Fibroblast of mammary gland (primary cell): ENCODE data around the gene B3GNT5.

Experiments used
- DNase-seq: peaks from one replicate; pipeline ENCODE4 v3.0.0-alpha.2; 2010; ENCODE audit warnings: low read depth
- H3K4me3 ChIP-seq: 2 replicates; pipeline ENCODE4 v1.5.1; 2011; ENCODE audit warnings: low read depth, mild to moderate bottlenecking, low read length, moderate library complexity; ENCODE audit not compliant: control insufficient read depth
- TF ChIP-seq, protein P1 (sequence below): conservative IDR thresholded peaks from 2 replicates; pipeline ENCODE4 v1.5.1; 2011; ENCODE audit warnings: low read depth, low read length, inconsistent platforms; ENCODE audit not compliant: control insufficient read depth, insufficient read depth

The B3GNT5 gene

DNA sequence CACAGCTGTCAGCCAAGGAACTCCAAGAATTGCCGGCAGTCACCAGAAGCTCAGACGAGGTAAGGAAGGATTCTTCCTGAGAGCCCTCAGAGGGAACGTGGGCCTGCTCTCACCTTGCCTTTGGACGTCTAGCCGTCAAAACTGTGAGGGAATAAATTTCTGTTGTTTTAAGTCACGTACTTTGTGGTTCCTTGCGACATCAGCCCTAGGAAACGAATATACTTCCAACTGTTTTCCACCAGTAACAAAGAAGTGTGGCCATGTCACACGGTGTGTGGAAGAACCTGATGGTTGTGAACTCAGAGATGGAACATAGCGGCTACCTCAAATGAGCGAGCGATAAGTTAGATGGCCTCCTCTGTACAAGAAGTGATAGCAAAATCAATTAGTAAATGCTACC is 41.0 kb upstream of the B3GNT5 start:
- no peak overlapping the region for H3K4me3 ChIP-seq
- TF ChIP-seq, protein P1, sequence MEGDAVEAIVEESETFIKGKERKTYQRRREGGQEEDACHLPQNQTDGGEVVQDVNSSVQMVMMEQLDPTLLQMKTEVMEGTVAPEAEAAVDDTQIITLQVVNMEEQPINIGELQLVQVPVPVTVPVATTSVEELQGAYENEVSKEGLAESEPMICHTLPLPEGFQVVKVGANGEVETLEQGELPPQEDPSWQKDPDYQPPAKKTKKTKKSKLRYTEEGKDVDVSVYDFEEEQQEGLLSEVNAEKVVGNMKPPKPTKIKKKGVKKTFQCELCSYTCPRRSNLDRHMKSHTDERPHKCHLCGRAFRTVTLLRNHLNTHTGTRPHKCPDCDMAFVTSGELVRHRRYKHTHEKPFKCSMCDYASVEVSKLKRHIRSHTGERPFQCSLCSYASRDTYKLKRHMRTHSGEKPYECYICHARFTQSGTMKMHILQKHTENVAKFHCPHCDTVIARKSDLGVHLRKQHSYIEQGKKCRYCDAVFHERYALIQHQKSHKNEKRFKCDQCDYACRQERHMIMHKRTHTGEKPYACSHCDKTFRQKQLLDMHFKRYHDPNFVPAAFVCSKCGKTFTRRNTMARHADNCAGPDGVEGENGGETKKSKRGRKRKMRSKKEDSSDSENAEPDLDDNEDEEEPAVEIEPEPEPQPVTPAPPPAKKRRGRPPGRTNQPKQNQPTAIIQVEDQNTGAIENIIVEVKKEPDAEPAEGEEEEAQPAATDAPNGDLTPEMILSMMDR, result no peak
- no peak for DNase-seq

DNA sequence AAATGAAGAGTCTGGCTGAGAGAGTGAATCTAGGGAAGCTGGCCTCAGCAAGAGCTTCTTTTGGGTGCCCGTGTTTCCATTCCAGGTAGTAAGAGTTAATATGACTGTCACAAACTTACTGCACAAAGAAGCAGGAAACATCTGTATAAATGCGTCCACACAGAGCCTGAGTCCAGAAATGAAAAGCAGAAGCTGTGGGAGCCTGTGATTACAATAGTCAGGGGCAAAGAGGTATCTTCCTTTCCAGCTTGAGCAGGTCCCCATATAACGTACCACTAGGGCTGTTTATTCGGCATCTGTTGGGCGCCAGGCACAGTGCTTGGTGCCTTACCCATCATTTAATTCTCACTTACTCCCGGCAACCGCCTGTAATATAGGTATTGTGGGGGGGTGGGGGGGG is 40.5 kb upstream of the B3GNT5 start:
- H3K4me3 ChIP-seq, result no peak overlapping the region
- TF ChIP-seq, protein P1, result no peak
- DNase-seq, result no peak

DNA sequence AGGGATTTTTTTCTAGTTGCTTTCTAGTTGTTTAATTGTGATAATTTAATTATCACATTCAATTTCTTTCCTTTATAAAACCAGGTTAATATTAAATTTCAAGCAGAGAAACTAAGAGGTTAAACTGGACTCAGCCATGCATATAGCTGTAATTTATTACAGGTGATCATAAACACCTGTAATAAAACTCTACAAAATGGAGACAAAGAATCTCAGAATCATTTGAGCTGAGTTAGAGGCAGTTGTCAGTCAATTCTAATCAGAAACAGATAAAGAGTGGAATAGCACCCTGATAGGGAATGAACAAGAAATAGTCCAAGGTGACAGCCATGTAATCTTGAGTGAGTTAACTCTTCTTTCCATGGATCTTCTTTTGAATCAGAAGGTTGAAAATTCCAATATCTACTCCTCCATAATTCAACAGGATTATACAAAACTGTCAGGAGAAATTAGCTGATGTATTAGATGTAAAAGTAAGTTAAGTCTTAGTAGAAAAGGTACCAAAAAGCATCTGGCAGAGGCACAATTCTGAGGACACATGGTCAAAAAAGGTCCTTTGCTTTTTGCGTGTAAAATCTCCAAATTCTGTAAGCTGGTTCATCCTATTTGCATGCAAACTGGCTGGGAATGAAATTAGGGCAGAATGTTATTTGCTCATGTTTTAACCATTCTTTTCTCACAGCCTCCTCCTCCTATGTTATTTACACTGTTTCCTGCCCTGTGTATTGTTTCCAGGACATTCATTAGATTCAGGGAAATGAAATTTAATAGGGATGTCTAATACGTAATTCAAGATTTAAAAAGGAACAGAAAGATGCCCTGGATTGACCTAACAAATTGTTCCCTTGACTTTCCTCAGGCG is 39.4 kb upstream of the B3GNT5 start:
- TF ChIP-seq, protein P1, result no peak
- H3K4me3 ChIP-seq, result no peak overlapping the region
- DNase-seq, result no peak

DNA sequence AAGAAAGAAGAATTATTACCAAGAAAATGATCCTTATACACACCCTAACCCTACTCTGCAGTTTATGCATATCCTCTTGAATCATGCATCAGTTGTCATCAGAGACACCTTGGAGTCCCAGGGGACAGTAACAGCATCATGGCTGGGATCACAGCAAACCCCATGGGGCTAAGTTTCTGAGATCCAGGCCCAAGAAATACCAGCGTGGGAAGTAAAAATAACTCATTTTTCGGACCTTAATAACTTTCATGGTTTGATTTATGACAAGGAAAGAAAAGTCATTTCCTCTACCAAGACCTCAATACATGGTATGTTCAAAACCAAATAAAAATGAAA is 38.8 kb upstream of the B3GNT5 start:
- TF ChIP-seq, protein P1, result no peak
- H3K4me3 ChIP-seq, result no peak overlapping the region
- peak; percentile 42 for DNase-seq

DNA sequence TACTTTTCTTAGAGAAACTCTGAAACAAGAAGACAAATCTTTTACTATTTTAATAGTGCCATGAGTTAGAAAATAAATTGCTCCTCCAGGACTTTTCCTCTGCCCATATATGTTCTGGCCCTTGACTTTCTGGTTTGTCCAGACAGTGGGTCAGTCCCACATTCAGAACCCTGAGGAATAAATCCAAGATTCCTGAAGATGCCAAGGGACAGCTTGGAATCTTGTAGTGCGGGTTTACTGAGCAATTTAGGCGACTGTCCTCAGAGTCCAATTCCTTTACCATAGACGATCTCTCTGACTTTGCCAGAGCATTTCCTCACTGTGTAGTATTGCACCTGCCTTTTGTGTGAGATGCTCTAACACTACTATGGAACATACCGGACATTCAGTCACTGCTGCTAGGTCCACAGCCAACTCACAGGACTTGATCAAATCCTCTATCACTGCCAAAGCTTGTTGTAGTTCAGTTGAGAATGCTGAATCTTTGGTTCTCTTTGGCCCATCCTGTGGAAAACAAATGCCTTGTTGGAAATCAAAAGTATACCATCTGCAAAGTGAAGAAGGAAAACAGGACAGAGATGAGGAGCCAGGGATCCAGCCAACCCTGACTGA is 37.4 kb upstream of the B3GNT5 start:
- H3K4me3 ChIP-seq, result no peak overlapping the region
- DNase-seq, result no peak
- TF ChIP-seq, protein P1, result no peak

DNA sequence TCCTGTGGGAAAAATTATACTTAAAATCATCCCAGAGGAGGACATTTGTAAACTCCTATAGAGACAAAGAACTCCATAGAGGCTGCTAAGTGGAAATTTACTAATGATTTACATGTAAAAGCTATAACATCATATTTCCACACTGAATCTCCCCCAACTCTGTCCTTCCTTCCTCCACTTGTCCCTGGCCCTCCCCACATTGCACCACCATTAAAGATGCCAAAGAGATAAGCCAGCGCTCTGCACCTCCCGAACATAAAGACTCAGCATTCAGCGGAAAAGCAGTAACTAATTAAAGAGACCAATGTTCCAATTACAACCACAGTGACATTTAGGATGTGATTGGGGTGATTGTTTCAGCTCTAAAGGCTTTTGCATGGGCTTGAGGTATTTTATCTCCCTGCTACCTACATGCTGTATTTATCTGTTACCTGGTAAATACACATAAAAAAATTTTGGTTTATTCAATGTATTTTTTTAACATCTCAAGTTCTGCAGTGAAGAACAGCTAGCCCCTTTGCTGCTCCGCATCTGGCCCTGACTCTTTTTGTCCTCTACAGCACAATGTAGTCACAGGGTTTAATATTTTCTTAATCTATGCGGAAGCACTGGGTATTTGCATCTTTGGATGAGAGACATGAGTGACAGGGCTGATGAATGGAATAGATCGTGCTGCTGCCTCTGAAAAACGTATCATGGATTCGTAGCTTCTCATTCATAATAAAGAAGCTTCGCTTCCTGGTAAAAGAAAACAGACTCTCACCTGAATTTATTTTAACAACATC is 35.3 kb upstream of the B3GNT5 start:
- no peak overlapping the region for H3K4me3 ChIP-seq
- TF ChIP-seq, protein P1, result no peak
- DNase-seq, result no peak
